ENCODE results near the gene TGFBR3.

DNA sequence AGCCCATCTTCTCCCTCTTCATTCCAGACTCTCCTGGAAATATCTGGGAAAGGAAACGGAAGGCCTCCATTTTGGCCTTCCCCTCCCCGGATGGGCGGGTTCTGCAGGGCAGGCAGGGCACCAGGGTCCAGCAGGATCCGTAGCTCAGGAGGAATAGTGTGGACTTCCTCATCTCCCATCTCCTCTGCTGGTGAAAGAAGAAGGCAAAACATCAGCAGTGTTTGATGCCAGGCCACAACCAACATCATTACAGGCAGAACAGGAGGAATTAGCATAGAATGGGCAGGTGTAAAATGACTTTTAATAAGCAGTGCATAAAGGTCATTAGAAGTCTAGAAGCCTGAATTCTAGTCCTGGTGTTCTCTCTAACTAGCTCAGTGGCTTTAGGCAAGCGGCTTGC is 165.9 kb downstream of the TGFBR3 start:
- TF ChIP-seq MAFK (IDR thresholded peaks at IDR 0.05; ENCODE audit: low read depth, low read length) (no peak), CTCF (conservative IDR thresholded peaks at IDR 0.05; ENCODE audit: low read depth, low read length) (no peak), RFX5 (IDR thresholded peaks at IDR 0.05; ENCODE audit: low read depth, low read length) (no peak), FOS (IDR thresholded peaks at IDR 0.05; ENCODE audit: low read depth, low read length) (no peak), RAD21 (IDR thresholded peaks at IDR 0.05; ENCODE audit: low read length) (no peak), POLR2A (IDR thresholded peaks at IDR 0.05; ENCODE audit: low read depth, low read length) (no peak), CEBPB (IDR thresholded peaks at IDR 0.05; ENCODE audit: low read depth, low read length) (no peak), NFE2L2 (IDR thresholded peaks at IDR 0.05; ENCODE audit: low read depth, low read length) (no peak), RCOR1 (IDR thresholded peaks at IDR 0.05; ENCODE audit: insufficient replicate concordance, low read length) (no peak), MAZ (IDR thresholded peaks at IDR 0.05; ENCODE audit: borderline replicate concordance, low read depth, low read length) (no peak), SMC3 (IDR thresholded peaks at IDR 0.05; ENCODE audit: low read depth, low read length) (no peak), CHD1 (IDR thresholded peaks at IDR 0.05; ENCODE audit: low read depth, low read length) (no peak)
- TF ChIP-seq, protein P1, sequence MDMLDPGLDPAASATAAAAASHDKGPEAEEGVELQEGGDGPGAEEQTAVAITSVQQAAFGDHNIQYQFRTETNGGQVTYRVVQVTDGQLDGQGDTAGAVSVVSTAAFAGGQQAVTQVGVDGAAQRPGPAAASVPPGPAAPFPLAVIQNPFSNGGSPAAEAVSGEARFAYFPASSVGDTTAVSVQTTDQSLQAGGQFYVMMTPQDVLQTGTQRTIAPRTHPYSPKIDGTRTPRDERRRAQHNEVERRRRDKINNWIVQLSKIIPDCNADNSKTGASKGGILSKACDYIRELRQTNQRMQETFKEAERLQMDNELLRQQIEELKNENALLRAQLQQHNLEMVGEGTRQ (IDR thresholded peaks at IDR 0.05; ENCODE audit: low read depth, low read length), result no peak
- TF ChIP-seq, protein P2, sequence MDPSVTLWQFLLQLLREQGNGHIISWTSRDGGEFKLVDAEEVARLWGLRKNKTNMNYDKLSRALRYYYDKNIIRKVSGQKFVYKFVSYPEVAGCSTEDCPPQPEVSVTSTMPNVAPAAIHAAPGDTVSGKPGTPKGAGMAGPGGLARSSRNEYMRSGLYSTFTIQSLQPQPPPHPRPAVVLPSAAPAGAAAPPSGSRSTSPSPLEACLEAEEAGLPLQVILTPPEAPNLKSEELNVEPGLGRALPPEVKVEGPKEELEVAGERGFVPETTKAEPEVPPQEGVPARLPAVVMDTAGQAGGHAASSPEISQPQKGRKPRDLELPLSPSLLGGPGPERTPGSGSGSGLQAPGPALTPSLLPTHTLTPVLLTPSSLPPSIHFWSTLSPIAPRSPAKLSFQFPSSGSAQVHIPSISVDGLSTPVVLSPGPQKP (IDR thresholded peaks at IDR 0.05; ENCODE audit: borderline replicate concordance, low read depth, low read length), result no peak
